Adrenal gland (tissue), 12 donors: ENCODE measurements around the gene CALCR. TPM values are rescaled to one million over a fixed set of nuclear protein-coding genes. Genes with fewer than 3 reads are reported as not detected.

ENCODE experiments used
- DNase-seq, 7 donors: peaks; one replicate each; pipeline ENCODE4 v3.0.0-alpha.2; 2019 to 2020
- H3K27ac ChIP-seq, 5 donors: fragments of 200-600 bp; sonication (generic) in 4 of 5; 1 replicate in 3 of 5; 2 replicates in 2 of 5; pipeline versions ENCODE4 v1.5.1 to v1.8.0; 2016 to 2020; ENCODE audit warnings: mild to moderate bottlenecking in 1 of 5
- H3K27me3 ChIP-seq: fragments of 200-600 bp; 2 replicates; pipeline ENCODE4 v1.8.0; 2021
- H3K36me3 ChIP-seq, 2 donors: fragments of 200-600 bp; replicated peaks in 1 of 2; 1 replicate in 1 of 2; 2 replicates in 1 of 2; pipeline versions ENCODE4 v1.5.1 to v1.8.0; 2018 to 2022
- H3K4me1 ChIP-seq, 2 donors: fragments of 200-600 bp; replicated peaks in 1 of 2; 1 replicate in 1 of 2; 2 replicates in 1 of 2; pipeline versions ENCODE4 v1.5.1 to v1.8.0; 2018 to 2021
- H3K4me3 ChIP-seq, 4 donors: fragments of 200-600 bp; sonication (generic) in 3 of 4; one replicate each; pipeline ENCODE4 v1.5.1; 2016 to 2018
- H3K9me3 ChIP-seq, 3 donors: fragments of 200-600 bp; sonication (generic) in 1 of 3; replicated peaks in 1 of 3; 1 replicate in 2 of 3; 2 replicates in 1 of 3; pipeline versions ENCODE4 v1.5.1 to v1.8.0; 2016 to 2021
- POLR2A ChIP-seq, 2 donors: fragments of 450-650 bp; IDR thresholded peaks; one replicate each; pipeline ENCODE4 v1.6.1; 2017; ENCODE audit warnings: antibody characterized with exemption in 2 of 2, mild to moderate bottlenecking in 2 of 2, moderate library complexity in 1 of 2
- WGBS, 4 donors: extraction: QIAGEN DNeasy Blood & Tissue Kit in 2 of 4; methylation state at CpG; one replicate each; pipeline versions ENCODE4 v1.1.5 to v1.1.7; 2013 to 2017; 5-methylcytosine and 5-hydroxymethylcytosine counted together
- intact Hi-C, 2 donors: fragments of 100-400 bp; cut with DNase I; formaldehyde crosslinking; loops; one replicate each; pipeline versions ENCODE4 v1.14.1 to v1.15.0; 2022 to 2023
- polyA plus RNA-seq, 3 donors: library from polyadenylated mRNA; stranded (reverse); fragments of 200-250 nt in 2 of 3; fragments of 350-450 nt in 1 of 3; fragmentation: Illumina TruSeq in 1 of 3; extraction: RNeasy Lipid Tissue Mini Kit (QIAGEN cat#74804) in 1 of 3; gene quantifications; one replicate each; pipeline ENCODE4 v1.2.3, GENCODE V29; 2013 to 2014
- total RNA-seq, 9 donors: library from RNA; depleted of rRNA in 4 of 9; stranded (reverse); fragments of >200 nt in 4 of 9; fragments of 120-200 nt in 1 of 9; fragmentation: NEBNext Ultra II Directional in 1 of 9; extraction: Animal tissue kit (Norgen Biotek cat#: 25700) in 1 of 9; gene quantifications; one replicate each; pipeline versions ENCODE4 v1.1.0 to v1.2.4, GENCODE V29; 2013 to 2023
- TF ChIP-seq, protein P1 (sequence below), 6 experiments: fragments of 450-650 bp in 4 of 6; fragments of 200-600 bp in 2 of 6; sonication (generic) in 1 of 6; IDR thresholded peaks; 1 replicate in 5 of 6; 2 replicates in 1 of 6; pipeline versions ENCODE4 v1.5.1 to v1.8.0; 2016 to 2021; ENCODE audit warnings: antibody characterized with exemption in 6 of 6, mild to moderate bottlenecking in 2 of 6, moderate library complexity in 1 of 6
- donor health status: healthy with polysubstance abuse.
- donor health status: Bipolar disorder and iron deficiency.
- donor health status: DM: yes; HTN: yes; CAD: no.
- donor health status: DM: no; HTN: no; CAD: no.
- donor health status: DM: no; HTN: no; CAD: no.
- donor health status: DM: yes; HTN: yes; CAD: no.

The CALCR gene
- total and polyA plus RNA-seq, 12 donors = 0.03 to 0.52 (median 0.14) TPM; not detected in 4

DNA sequence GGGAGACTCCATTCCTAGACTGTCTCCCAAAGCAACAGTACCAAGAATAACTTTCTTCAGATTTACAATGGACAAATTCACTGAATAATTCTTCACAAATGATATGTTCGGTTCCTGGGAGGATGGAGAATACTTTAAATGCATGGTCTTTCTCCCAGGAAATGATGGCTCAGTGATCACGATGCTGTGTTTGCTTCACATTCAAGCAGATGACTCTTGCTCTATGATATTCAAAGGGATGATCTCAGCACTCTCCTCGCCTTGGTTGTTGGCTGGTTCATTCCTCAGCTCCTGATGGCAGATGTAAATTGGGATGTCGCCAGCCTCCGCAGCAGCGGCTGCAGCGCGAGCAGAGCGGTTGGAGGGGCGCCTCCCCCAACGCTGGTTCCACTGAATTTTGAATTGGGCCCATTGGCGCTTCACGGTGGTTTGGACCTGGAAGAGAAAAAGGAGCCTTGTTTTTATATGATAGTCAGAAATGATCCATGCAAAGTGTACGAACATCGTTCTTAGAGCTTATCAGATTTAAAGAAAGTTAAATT, 148.3 kb downstream of the CALCR start:
- 83 to 88% (median 84%) methylated on average over 15 of the region's 15 CpGs for WGBS, 4 donors
- H3K4me3 ChIP-seq = no peak overlapping the region
- TF ChIP-seq POLR2A (IDR thresholded peaks at IDR 0.05) = no peak
- TF ChIP-seq, protein P1, sequence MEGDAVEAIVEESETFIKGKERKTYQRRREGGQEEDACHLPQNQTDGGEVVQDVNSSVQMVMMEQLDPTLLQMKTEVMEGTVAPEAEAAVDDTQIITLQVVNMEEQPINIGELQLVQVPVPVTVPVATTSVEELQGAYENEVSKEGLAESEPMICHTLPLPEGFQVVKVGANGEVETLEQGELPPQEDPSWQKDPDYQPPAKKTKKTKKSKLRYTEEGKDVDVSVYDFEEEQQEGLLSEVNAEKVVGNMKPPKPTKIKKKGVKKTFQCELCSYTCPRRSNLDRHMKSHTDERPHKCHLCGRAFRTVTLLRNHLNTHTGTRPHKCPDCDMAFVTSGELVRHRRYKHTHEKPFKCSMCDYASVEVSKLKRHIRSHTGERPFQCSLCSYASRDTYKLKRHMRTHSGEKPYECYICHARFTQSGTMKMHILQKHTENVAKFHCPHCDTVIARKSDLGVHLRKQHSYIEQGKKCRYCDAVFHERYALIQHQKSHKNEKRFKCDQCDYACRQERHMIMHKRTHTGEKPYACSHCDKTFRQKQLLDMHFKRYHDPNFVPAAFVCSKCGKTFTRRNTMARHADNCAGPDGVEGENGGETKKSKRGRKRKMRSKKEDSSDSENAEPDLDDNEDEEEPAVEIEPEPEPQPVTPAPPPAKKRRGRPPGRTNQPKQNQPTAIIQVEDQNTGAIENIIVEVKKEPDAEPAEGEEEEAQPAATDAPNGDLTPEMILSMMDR (IDR thresholded peaks at IDR 0.05) = no peak
- DNase-seq = no peak
- no peaks in the 10 kb centered on the region for H3K4me1 ChIP-seq
- no peaks in the 10 kb centered on the region for H3K27me3 ChIP-seq
- no peak overlapping the region for H3K27ac ChIP-seq
- no peaks in the 10 kb centered on the region for H3K9me3 ChIP-seq
- H3K36me3 ChIP-seq = no peaks in the 10 kb centered on the region
- intact Hi-C loops = no loop called here

DNA sequence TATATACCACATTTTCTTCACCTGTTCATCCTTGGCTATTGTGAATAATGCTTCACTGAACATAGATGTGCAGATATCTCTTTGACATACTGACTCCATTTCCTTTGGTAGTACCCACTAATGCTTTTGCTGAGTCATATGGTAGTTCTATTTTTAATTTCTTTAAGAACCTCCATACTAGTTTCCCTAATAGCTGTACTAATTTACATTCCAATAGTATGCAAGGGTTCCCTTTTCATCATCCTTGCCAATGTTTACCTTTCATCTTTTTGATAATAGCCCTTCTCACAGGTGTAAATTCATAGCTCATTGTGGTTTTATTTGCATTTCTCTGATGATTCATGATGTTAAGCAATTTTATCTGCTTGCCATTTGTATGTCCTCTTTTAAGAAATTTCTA, 159.9 kb downstream of the CALCR start:
- H3K27ac ChIP-seq = no peak overlapping the region

DNA sequence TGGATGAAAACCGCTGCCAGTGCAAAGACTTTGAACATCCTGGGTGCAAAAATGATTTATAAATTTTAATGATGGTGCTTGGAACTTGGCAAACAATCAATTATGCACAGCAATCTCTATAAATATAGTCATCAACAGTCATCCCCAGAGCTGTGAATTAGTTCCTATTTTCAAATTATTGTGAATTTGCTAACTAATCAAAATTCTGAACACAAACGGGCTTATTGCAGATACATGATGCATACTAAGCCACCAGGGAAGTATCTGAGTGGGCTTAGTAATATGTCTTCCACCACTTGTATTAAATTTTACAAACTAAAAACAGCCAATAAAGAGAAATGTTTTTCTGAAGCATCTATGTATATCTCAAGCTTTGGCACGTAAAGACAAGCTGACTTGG, 165.2 kb downstream of the CALCR start:
- Histone ChIP-seq H3K36me3 (no peaks in the 10 kb centered on the region), H3K4me3 (no peak overlapping the region), H3K27me3 (peaks cover 4% of the 10 kb centered on the region), H3K9me3 (peaks cover 0 to 9% (median 0%) of the 10 kb centered on the region in 3 donors), H3K27ac (no peak overlapping the region), H3K4me1 (no peaks in the 10 kb centered on the region)
- TF ChIP-seq POLR2A (IDR thresholded peaks at IDR 0.05) = no peak
- TF ChIP-seq, protein P1 (IDR thresholded peaks at IDR 0.05) = no peak
- intact Hi-C loops = no loop called here
- WGBS, 4 donors = 62 to 68% (median 64%) methylated on average over 3 of the region's 3 CpGs
- DNase-seq = no peak

More for the DNA sequence above, 159.9 kb downstream of the CALCR start:
- Histone ChIP-seq H3K36me3 (no peaks in the 10 kb centered on the region), H3K4me1 (no peaks in the 10 kb centered on the region), H3K27me3 (peaks cover 4% of the 10 kb centered on the region), H3K4me3 (no peak overlapping the region), H3K9me3 (no peaks in the 10 kb centered on the region)
- TF ChIP-seq, protein P1 (IDR thresholded peaks at IDR 0.05) = no peak
- intact Hi-C loops = no loop called here
- DNase-seq = no peak

DNA sequence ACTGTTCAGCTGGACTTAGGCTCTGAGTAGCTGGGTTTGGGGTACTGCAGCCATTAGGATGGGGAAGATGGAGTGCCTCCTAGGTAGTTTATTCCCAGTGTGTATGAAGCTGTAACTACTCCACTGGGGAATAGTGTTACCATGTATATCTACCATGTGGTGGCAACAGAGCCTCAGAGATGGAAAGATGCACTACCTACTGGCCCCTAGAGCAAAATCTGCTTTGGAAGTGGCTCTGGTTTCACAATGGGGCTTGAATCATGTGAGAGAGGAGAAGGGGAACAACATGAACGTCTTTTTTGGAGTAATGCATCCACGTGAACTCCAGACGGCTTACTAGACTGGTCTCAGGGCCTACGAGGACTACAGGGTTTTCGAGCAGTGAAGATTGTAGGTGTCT, 167.3 kb downstream of the CALCR start:
- peak in 2 of 7 donors; percentile 6 to 16 for DNase-seq
- Histone ChIP-seq H3K9me3 (peaks cover 0 to 9% (median 0%) of the 10 kb centered on the region in 3 donors), H3K4me3 (no peak overlapping the region), H3K27ac (no peak overlapping the region), H3K36me3 (no peaks in the 10 kb centered on the region), H3K4me1 (no peaks in the 10 kb centered on the region), H3K27me3 (peaks cover 4% of the 10 kb centered on the region)
- 54 to 76% (median 72%) methylated on average over 5 of the region's 5 CpGs for WGBS, 4 donors
- TF ChIP-seq, protein P1 (IDR thresholded peaks at IDR 0.05) = no peak
- intact Hi-C loops = no loop called here
